HepG2 (cell line): ENCODE measurements around the gene PSKH1. TPM values are rescaled to one million over a fixed set of nuclear protein-coding genes. Genes with fewer than 3 reads are reported as not detected.

Experiments used
- BHLHE40 ChIP-seq: IDR thresholded peaks from 2 replicates; pipeline ENCODE4 v1.6.1; 2011; ENCODE audit warnings: low read length, improper control_type of control experiment
- CAMTA2 ChIP-seq: sonication (generic); formaldehyde crosslinking; IDR thresholded peaks from 2 replicates; pipeline ENCODE4 v1.4.0; 2020; ENCODE audit warnings: mild to moderate bottlenecking, missing genetic modification reagents, borderline replicate concordance
- EHMT2 ChIP-seq: fragments of 200-600 bp; sonication (generic); IDR thresholded peaks from 2 replicates; pipeline ENCODE4 v1.7.0; 2017; ENCODE audit warnings: antibody characterized with exemption, low read depth, low read length, borderline replicate concordance
- ELF1 ChIP-seq: sonication (generic); formaldehyde crosslinking; IDR thresholded peaks from 2 replicates; pipeline ENCODE4 v1.4.0; 2020; ENCODE audit warnings: missing genetic modification reagents
- FLYWCH1 ChIP-seq: sonication (generic); formaldehyde crosslinking; IDR thresholded peaks from 2 replicates; pipeline ENCODE4 v1.8.1; 2023; ENCODE audit warnings: mild to moderate bottlenecking, missing genetic modification reagents
- IRX3 ChIP-seq: sonication (generic); formaldehyde crosslinking; IDR thresholded peaks from 2 replicates; pipeline ENCODE4 v1.8.1; 2023; ENCODE audit warnings: mild to moderate bottlenecking, low read depth, missing genetic modification reagents, borderline replicate concordance
- JARID2 ChIP-seq: sonication (generic); formaldehyde crosslinking; IDR thresholded peaks from 2 replicates; pipeline ENCODE4 v1.8.1; 2023; ENCODE audit warnings: missing genetic modification reagents, inconsistent platforms; ENCODE audit not compliant: insufficient replicate concordance
- MAF1 ChIP-seq: sonication (generic); formaldehyde crosslinking; IDR thresholded peaks from 2 replicates; pipeline ENCODE4 v1.5.0; 2020; ENCODE audit warnings: missing genetic modification reagents, borderline replicate concordance
- MBNL3 ChIP-seq: fragments of 250-450 bp; sonication (Bioruptor Pico); conservative IDR thresholded peaks from 2 replicates; pipeline ENCODE4 v1.8.0; 2022; ENCODE audit warnings: mild to moderate bottlenecking, inconsistent platforms
- MED8 ChIP-seq: sonication (generic); formaldehyde crosslinking; IDR thresholded peaks from 2 replicates; pipeline ENCODE4 v1.8.1; 2023; ENCODE audit warnings: mild to moderate bottlenecking, missing genetic modification reagents; ENCODE audit not compliant: insufficient replicate concordance
- MYC ChIP-seq: sonication (generic); formaldehyde crosslinking; IDR thresholded peaks from 2 replicates; pipeline ENCODE4 v1.9.0; 2021; ENCODE audit warnings: missing genetic modification reagents, borderline replicate concordance
- NFKB2 ChIP-seq: sonication (generic); formaldehyde crosslinking; IDR thresholded peaks from 2 replicates; pipeline ENCODE4 v1.4.0; 2020; ENCODE audit warnings: missing genetic modification reagents, borderline replicate concordance
- PAF1 ChIP-seq: IDR thresholded peaks from 2 replicates; pipeline ENCODE4 v1.6.1; 2016; ENCODE audit warnings: missing genetic modification reagents, missing compliant biosample characterization
- PHF8 ChIP-seq: sonication (generic); formaldehyde crosslinking; IDR thresholded peaks from 2 replicates; pipeline ENCODE4 v1.5.0; 2020; ENCODE audit warnings: missing genetic modification reagents
- SMARCE1 ChIP-seq: fragments of 450-650 bp; IDR thresholded peaks from 2 replicates; pipeline ENCODE4 v1.6.1; 2017; ENCODE audit warnings: borderline replicate concordance
- SNRNP70 ChIP-seq: fragments of 200-400 bp; formaldehyde crosslinking; IDR thresholded peaks from 2 replicates; pipeline ENCODE4 v1.6.1; 2017; ENCODE audit warnings: mild to moderate bottlenecking, low read depth, low read length, moderate library complexity
- SUZ12 ChIP-seq: fragments of 150-350 bp; IDR thresholded peaks from 2 replicates; pipeline ENCODE4 v1.6.1; 2014; ENCODE audit warnings: low read depth, low read length
- THYN1 ChIP-seq: sonication (generic); formaldehyde crosslinking; IDR thresholded peaks from 2 replicates; pipeline ENCODE4 v1.8.1; 2023; ENCODE audit warnings: low read depth, mild to moderate bottlenecking, moderate library complexity, missing genetic modification reagents, borderline replicate concordance
- ZFP36 ChIP-seq: fragments of 150-350 bp; IDR thresholded peaks from 2 replicates; pipeline ENCODE4 v1.6.1; 2018; ENCODE audit warnings: borderline replicate concordance, low read length, low read depth; ENCODE audit not compliant: partially characterized antibody
- ZFP90 ChIP-seq: sonication (generic); formaldehyde crosslinking; IDR thresholded peaks from 2 replicates; pipeline ENCODE4 v1.8.0; 2022; ENCODE audit warnings: missing genetic modification reagents, mild to moderate bottlenecking, inconsistent platforms, borderline replicate concordance
- ZNF282 ChIP-seq: fragments of 450-650 bp; IDR thresholded peaks from 2 replicates; pipeline ENCODE4 v1.6.1; 2018; ENCODE audit not compliant: partially characterized antibody
- ZXDC ChIP-seq: sonication (generic); formaldehyde crosslinking; IDR thresholded peaks from 2 replicates; pipeline ENCODE4 v1.5.0; 2020; ENCODE audit warnings: mild to moderate bottlenecking, missing genetic modification reagents
- polyA plus RNA-seq, 8 experiments: library from polyadenylated mRNA; depleted of rRNA in 3 of 8; stranded (reverse) in 7 of 8; unstranded in 1 of 8; fragments of >200 nt; fragmentation: Illumina TruSeq in 4 of 8; extraction: Trizol in 4 of 8; gene quantifications; 2 replicates each; pipeline versions ENCODE4 v1.2.1 to v1.2.3, GENCODE V29; 2011 to 2016; ENCODE audit warnings: low read depth in 4 of 8, missing spikeins in 1 of 8, mixed read lengths in 1 of 8; ENCODE audit not compliant: insufficient read depth in 1 of 8
- total RNA-seq, 5 experiments: library from RNA; depleted of rRNA; stranded (reverse); fragments of >200 nt; fragmentation: Illumina TruSeq; extraction: Trizol; gene quantifications; 2 replicates each; pipeline ENCODE4 v1.2.3, GENCODE V29; 2016; ENCODE audit warnings: low read depth in 1 of 5
- TF ChIP-seq, protein P1 (sequence below): sonication (generic); formaldehyde crosslinking; IDR thresholded peaks from 2 replicates; pipeline ENCODE4 v1.4.0; 2020; ENCODE audit warnings: missing genetic modification reagents, borderline replicate concordance
- TF ChIP-seq, protein P2 (sequence below): sonication (generic); formaldehyde crosslinking; IDR thresholded peaks from 2 replicates; pipeline ENCODE4 v1.5.1; 2020; ENCODE audit warnings: mild to moderate bottlenecking, moderate library complexity, missing genetic modification reagents
- TF ChIP-seq, protein P3 (sequence below): IDR thresholded peaks from 2 replicates; pipeline ENCODE4 v1.6.1; 2018; ENCODE audit warnings: missing genetic modification reagents, mild to moderate bottlenecking, missing compliant biosample characterization

PSKH1 gene
- total and polyA plus RNA-seq, 2 of the 13 experiments (the other 11 are each of a cell fraction or from before 2014, with no cell fraction given), result 8.4 to 19.1 TPM

- no peak for TF ChIP-seq ZXDC
- peak; percentile 2 for TF ChIP-seq JARID2 (CRISPR knock-in tag)
- TF ChIP-seq SNRNP70, result no peak
- no peak for TF ChIP-seq ELF1 (CRISPR knock-in tag)
- TF ChIP-seq SUZ12, result no peak
- no peak for TF ChIP-seq ZNF282
- peak; percentile 61; the same call in 1 of the 2 replicates for TF ChIP-seq NFKB2 (CRISPR knock-in tag)
- TF ChIP-seq, protein P1, sequence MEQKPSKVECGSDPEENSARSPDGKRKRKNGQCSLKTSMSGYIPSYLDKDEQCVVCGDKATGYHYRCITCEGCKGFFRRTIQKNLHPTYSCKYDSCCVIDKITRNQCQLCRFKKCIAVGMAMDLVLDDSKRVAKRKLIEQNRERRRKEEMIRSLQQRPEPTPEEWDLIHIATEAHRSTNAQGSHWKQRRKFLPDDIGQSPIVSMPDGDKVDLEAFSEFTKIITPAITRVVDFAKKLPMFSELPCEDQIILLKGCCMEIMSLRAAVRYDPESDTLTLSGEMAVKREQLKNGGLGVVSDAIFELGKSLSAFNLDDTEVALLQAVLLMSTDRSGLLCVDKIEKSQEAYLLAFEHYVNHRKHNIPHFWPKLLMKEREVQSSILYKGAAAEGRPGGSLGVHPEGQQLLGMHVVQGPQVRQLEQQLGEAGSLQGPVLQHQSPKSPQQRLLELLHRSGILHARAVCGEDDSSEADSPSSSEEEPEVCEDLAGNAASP (CRISPR knock-in tag), result 0 out of 2 replicates have a peak, but pooled peaks have one; percentile 14
- no peak for TF ChIP-seq CAMTA2 (CRISPR knock-in tag)
- TF ChIP-seq, protein P2, sequence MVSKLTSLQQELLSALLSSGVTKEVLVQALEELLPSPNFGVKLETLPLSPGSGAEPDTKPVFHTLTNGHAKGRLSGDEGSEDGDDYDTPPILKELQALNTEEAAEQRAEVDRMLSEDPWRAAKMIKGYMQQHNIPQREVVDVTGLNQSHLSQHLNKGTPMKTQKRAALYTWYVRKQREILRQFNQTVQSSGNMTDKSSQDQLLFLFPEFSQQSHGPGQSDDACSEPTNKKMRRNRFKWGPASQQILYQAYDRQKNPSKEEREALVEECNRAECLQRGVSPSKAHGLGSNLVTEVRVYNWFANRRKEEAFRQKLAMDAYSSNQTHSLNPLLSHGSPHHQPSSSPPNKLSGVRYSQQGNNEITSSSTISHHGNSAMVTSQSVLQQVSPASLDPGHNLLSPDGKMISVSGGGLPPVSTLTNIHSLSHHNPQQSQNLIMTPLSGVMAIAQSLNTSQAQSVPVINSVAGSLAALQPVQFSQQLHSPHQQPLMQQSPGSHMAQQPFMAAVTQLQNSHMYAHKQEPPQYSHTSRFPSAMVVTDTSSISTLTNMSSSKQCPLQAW (CRISPR knock-in tag), result no peak
- TF ChIP-seq MBNL3, result no peak
- TF ChIP-seq SMARCE1, result no peak
- no peak for TF ChIP-seq FLYWCH1 (CRISPR knock-in tag)
- TF ChIP-seq EHMT2, result no peak
- no peak for TF ChIP-seq MYC
- 0 out of 2 replicates have a peak, but pooled peaks have one; percentile 31 for TF ChIP-seq IRX3 (CRISPR knock-in tag)
- no peak for TF ChIP-seq THYN1 (CRISPR knock-in tag)
- TF ChIP-seq MED8 (CRISPR knock-in tag), result no peak
- no peak for TF ChIP-seq ZFP36
- no peak for TF ChIP-seq PHF8 (CRISPR knock-in tag)
- no peak for TF ChIP-seq MAF1 (CRISPR knock-in tag)
- TF ChIP-seq BHLHE40, result no peak
- TF ChIP-seq, protein P3, sequence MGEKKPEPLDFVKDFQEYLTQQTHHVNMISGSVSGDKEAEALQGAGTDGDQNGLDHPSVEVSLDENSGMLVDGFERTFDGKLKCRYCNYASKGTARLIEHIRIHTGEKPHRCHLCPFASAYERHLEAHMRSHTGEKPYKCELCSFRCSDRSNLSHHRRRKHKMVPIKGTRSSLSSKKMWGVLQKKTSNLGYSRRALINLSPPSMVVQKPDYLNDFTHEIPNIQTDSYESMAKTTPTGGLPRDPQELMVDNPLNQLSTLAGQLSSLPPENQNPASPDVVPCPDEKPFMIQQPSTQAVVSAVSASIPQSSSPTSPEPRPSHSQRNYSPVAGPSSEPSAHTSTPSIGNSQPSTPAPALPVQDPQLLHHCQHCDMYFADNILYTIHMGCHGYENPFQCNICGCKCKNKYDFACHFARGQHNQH, result peak; percentile 30; the same call in 1 of the 2 replicates
- TF ChIP-seq ZFP90 (CRISPR knock-in tag), result no peak
- TF ChIP-seq PAF1 (CRISPR knock-in tag), result no peak
Observed at GRCh38 chr16:67883872-67884261, 9.2 kb upstream of the PSKH1 start (continued).
